GM18909 (cell line): ENCODE measurements around the gene RAB8B.
A peak's percentile ranks its signal among the peaks of the same experiment; 100 is the strongest.

ENCODE experiments used
- ATAC-seq: cut with Tn5 transposase; IDR thresholded peaks from one replicate; pipeline ENCODE4 v1.9.1; 2021; ENCODE audit warnings: mild to moderate bottlenecking; ENCODE audit not compliant: unreplicated experiment, poor library complexity

RAB8B gene

DNA sequence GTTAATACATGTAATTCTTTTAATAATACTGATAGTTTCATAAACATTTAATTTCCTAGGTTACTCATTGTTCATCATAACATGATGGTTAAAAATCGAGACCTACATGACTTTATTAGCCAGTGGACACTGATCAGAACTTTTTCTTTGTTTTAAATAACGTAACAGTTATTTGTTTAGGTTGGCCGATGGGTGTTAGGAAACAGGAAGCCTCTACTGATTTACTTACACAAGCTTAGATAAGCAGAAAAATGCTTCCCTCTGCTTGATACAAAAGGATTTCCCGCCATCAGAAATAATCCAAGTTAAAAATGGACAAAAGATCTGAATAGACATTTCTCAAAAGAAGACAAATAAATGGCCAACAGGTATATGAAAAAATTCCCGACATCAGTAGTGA, 71.4 kb downstream of the RAB8B start:
- no peak for ATAC-seq

DNA sequence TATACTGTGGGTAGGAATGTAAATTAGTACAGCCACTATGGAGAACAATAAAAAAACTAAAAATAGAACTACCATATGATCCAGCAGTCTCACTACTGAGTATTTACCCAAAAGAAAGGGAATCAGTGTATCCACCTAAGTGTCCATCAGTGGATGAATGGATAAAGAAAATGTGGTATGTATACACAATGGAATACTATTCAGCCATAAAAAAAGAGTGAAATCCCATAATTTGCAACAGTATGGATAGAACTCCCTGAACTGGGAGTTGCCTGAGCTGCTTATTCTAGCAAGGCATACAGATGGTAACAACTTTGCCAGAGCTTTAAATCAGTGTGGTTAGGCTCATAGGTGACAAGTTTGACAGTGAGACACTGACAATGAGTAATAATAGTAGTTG, 71.9 kb downstream of the RAB8B start:
- ATAC-seq, result no peak

DNA sequence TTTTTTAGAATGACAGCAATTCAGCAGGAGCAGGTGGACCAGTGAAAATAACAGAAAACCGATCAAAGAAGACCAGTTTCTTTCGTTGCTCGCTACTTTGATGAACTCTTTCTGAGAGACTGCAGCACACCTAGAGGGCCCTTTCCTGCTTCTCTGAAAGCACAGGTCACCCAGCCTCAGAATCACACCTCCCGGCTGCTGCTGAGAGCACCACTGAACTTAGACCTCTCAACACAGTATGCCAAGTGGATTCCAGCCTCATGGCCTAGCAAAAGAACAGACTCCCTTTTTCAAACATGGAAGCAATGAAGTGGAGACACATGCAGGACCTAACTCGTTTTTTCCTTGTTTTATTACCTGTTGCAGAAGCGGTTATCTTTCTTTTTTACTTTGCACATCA, 74.1 kb downstream of the RAB8B start:
- ATAC-seq, result no peak

DNA sequence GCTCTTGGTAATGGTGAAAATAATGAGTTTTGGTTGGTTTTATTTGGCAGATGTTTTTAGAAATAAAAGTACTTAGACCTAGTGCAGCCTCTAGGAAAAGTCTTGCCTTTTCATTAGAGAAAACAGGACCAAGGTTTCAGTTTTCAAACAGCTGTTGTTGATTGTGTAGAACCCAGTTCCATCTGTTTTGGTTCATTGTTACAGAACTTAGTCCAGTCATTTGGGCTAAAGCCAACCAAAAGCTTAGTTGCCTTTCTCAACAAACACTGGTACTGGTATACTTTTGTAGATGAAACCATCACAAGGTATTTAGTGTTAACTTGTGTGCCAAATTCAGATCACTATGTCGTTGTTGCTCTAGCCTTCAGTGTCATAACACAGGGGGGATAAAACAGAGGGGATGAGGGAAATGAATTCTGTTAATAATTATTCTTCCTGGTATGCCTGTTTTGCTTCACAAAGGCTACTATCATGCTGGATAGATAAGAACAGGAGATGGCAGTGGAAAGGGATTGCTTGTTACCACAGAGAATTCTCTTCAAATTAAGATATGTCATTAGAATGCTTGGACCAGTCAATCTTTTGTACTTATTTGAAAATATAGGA, 75.4 kb downstream of the RAB8B start:
- ATAC-seq, result no peak

DNA sequence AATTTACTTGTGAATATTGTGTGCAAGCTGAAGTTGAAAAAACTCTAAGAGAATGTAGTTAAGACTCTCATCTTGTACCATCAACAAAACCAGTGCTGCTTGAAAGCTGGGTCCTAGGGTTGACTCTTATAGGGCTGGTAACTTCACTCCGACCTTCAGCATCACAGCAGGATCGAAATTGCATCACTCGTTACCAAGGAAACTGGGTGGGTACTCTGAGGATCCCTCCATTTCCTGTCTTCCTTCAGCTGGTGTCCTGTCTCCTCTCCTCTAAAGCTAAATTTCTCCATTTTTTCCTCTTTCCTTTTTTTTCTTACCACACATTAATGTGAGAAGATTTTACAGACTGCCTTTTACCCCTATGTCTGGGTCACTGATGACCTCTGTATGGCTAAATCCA, 85.0 kb downstream of the RAB8B start:
- ATAC-seq, result no peak

DNA sequence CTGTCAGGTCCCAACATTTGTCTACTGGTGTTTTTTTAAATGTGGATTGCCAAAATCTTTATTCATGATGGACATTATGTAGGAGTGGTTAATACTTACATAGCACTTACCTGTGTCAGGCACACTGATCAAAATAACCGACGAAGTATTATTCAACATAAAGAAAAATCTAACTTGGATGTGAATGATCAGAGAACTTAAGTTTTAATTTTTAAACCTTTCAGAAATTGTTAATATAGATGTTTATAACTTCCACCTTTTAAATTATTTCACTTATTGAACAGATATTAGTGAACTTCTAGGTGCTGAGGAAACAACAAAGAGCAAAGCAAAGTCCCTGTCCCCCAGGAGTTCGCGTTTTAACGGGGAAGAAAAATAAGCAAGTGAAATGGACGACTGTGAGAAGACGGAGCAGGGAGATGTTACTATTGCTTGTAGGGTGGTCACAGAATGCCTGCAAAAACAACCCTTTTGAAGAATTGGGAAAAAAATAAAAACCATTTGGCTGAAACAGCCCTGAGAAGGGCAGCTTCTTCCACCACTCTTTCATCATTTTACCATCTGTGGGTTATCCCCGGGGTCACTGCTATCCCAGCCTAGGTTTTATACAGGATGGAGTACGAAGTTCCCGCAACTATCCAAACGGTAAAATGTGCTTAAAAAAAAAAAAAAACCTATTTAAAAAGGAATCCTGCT, 87.1 kb downstream of the RAB8B start:
- no peak for ATAC-seq

DNA sequence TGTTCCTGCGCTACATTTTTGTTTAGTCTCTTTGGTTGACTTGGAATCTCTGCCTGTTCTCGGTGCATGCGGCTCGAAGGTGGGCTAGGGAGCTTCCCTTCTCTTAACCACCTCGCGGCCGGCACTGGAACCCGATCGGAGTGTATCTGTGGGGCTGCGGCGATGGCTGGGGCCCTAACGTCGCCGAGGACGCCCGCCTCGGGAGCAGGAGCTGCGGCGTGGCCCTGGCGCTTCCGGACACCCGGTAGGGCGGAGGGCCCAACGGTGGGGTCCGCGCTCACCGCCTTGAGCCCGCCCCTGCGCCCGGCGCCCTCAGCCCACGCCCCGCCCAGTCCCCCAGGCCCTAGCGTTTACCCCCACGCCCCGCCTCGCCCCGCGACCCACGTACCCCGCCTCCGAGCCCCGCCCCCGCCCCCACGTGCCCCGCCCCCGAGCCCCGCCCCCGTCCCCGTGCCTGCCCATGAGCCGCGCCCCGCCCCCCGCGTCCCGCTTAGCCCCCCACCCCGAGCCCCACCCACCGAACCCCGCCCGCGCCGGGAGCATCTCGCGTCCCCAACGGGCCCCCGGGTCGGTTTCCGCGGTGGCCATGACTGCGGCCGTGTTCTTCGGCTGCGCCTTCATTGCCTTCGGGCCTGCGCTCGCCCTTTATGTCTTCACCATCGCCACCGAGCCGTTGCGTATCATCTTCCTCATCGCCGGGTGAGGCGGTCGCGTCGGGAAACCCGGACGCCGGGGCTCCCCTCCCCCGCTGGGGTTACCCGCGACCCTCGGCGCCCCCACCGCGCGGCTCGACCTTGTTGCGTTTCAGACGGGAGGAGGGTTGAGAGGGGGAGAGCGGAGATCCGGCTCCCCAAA, 87.9 kb downstream of the RAB8B start, which contains the start of gene APH1B:
APH1B (plus strand) TSS at position 568 of the 855 bp plus-strand sequence; CDS start at position 587, 19 bp downstream.
- peak; percentile 72 for ATAC-seq

DNA sequence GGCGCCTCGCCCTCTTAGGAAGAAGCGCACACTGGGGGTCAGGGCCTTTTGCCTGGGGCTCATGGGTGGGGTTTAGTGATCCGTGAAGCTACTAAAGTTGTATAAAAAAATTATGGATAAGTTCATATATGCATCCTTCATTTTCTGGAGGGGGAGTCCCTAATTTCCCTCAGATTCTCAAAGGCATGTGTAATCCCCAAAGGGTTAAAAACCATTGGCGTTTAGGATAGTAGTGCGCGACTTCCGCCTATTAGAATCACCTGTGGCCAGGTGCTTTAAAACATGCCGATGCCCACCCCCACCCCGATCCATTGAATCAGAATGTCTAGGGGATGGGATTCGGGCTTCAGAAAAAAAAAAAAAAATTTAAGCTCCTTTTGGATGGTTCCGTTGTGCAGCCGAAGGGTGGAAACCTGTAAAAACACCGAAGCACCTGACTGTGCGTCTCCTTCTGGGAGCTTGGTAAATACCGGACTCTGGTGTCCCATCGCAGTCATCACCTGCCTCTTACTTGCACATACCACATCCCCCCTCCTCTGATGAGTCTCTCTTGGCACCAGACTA, 88.6 kb downstream of the RAB8B start:
- no peak for ATAC-seq

DNA sequence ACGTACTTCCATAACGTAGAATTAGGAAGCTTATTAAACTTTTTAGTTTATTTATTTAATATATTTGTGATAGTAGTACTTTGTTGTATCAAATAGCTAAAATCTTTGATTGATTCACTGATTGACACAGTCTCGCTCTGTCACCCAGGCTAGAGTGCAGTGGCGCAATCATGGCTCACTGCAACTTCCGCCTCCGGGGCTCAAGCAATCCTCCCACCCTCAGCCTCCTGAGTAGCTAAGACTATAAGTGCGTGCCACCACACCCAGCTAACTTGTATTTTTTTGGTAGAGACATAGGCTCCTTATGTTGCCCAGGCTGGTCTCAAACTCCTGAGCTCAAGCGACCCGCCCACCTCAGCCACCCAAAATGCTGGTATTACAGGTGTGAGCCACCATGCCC, 93.7 kb downstream of the RAB8B start:
- no peak for ATAC-seq

DNA sequence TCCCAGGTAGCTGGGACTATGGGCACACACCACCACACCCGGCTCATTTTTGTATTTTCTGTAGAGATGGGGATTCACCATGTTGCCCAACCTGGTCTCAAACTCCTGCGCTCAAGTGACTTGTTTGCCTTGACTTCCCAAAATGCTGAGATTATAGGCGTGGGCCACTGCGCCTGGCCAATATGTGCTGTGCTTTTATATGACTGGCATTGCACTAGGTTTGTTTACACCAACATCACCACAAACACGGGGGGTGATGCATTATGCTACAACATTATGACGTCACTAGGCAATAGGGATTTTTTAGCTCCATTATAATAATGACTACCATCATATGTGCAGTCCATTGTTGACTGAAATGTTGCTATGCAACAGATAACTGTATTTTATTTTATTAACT, 94.9 kb downstream of the RAB8B start:
- ATAC-seq, result no peak

DNA sequence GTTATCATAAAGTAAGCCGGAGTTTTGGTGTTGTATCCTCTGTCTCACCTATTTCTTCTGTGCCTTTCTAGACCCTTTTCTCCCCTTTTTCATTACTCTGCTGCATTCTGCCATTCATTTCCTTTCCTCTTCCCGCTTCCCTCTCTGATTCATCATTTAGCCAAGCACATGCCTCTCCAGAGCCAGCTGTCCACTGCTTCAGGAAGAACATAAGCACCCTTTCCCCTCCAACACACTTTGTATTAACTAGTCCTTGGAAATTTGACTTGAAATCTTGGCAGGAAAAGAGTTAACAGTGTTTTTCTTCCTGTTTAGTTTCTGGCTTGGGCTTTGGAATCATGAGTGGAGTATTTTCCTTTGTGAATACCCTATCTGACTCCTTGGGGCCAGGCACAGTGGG, 97.7 kb downstream of the RAB8B start:
- ATAC-seq, result no peak

DNA sequence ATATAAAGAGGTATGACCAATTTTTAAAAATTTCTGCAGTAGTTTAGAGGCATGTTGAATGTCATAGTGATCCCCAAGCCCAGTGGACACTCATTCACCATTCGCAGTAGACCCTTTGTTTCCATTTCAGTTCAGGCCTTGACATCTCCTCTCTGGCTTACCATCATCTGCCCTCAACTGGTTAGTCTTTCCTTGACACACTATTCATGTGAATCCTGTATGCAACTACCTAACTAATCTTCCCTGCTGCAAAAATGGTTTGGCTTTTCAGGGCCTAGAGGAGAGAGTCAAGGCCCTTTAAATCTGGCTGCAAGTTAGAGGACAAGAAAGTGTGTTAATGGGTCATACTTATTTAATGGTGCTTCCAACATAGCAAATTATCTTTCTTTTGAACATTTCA, 98.9 kb downstream of the RAB8B start:
- ATAC-seq, result no peak

DNA sequence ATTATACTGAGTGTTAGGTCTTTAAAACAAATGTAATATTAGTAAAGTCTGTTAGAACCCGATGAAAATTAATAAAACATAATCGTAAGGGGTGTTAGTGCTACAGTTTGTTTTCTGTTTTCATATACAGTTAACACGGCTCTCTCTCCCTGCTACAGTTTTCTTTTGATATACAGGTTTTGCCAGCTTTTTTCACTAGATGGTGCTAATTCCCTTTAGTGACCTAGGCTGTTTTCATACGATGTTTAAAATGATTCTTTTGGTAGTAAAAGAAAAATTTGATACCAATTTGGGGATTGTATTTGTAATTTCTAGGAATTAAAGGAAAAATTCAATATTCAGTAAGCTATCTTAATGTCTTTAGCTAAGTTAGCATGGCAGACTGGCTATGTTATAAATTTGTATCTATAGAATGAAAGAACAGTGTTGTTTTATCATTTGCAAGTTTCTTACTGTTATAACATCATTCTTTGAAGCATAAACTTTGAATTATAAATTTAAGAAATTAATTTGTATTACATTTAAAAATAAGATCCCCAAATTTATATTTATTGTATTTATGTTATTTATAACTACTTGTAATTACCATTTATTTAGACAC, 99.5 kb downstream of the RAB8B start:
- ATAC-seq, result no peak

DNA sequence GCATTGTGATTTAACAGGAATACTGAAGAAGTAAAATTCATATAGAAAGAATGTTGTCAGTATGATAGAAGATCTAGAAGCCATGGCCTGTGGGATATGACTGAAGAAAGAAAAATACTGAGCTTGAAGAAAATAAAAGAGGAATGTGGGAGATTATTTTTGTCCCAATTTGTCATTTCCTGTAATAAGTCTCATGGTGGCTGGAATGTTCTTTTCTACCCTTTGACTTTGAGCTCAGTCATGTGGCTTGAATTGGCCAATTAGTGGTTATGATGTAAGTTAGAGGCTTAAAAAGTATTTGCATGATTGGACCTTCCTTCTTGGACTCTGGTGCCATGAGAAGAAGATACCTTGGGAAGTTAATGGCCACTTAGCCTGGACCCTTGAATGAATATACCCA, 102.1 kb downstream of the RAB8B start:
- no peak for ATAC-seq

DNA sequence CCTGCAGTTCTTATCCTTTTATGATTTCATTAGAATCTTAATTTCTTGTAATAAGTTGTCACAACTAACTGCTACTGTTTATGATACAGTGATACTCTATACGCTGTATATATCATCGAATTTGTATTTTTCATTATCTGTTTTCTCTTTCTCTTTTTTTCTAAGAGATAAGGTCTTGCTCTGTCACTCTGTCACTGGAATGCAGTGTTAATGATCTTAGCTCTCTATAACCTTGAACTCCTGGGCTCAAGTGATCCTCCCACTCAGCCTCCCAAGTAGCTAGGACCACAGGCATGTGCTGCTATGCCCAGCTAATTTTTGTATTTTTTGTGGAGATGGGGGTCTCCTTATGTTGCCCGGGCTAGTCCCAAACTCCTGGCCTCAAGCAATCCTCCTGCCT, 102.8 kb downstream of the RAB8B start:
- ATAC-seq, result no peak

DNA sequence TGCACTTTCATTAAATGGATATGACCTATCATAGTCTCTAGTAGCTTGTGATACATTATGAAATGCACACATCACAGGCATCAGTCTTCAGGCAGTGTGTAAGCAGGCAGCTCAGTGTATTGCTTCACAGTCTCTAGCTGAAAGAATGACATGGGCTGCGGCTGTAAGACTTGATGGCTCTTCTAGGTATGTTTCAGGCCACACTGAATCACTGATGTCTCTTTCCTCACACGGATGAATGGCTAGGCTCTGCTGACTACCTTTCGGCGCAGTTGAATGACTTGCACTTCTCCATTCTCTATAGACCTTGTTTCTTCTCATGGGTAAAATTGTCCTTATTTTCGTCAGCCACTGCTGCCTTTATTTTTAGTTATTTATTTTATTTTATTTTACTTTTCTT, 103.4 kb downstream of the RAB8B start:
- ATAC-seq, result no peak

DNA sequence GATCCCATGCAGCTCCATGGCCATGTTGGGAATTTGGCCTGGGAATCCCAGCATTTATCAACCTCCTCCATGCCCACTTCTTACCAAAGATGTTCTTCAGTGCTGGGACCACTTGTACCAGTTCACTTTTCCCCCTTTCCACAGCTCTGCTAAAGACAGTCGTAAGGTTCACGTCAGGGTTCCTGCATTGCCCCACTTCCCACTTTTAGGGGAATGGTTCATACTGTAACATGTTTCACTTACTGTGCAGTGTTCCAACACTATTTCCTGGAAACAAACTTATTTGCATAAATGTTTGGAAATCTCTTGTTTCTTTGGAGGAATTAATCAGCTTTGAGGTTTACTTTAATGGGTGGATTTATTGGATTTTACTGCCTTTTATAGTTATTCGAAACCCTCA, 105.0 kb downstream of the RAB8B start:
- no peak for ATAC-seq

DNA sequence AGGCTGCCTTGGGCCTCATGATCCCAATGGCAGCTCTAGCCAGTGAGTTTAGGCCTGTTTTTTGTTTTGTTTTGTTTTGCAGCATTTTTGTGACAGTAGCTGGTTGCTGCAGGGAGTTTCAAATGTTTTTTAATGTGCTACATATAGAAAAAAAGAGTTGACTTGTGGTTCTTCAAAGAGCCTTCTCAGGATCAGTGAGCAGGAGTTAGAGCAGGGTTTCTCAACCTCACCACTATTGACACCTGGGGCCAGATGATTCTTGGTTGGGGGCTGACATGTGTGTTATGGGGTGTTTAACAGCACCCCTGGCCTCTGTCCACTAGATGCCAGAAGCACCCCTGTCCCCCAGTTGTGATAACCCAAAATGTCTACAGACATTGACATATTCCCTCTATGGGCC, 105.9 kb downstream of the RAB8B start:
- no peak for ATAC-seq

DNA sequence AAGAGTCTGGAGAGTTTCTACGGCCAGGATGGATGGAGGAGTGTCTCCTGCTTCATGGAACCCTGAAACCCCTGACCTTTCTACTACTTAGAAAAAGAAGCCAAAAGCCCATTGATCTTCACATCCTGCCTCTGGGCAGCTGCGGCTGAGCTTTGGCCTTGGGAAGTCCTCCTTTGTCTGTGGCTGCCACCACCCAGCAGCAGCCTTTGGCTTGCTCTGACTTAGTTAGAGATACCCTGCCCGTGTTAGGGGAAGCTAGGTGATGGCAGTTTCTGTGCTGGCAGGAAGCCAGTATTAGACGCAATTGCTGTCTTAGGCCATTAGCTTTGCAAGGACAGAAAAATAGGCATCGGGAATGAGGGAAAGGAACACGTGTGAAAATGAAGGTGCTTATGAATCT, 106.8 kb downstream of the RAB8B start:
- no peak for ATAC-seq

DNA sequence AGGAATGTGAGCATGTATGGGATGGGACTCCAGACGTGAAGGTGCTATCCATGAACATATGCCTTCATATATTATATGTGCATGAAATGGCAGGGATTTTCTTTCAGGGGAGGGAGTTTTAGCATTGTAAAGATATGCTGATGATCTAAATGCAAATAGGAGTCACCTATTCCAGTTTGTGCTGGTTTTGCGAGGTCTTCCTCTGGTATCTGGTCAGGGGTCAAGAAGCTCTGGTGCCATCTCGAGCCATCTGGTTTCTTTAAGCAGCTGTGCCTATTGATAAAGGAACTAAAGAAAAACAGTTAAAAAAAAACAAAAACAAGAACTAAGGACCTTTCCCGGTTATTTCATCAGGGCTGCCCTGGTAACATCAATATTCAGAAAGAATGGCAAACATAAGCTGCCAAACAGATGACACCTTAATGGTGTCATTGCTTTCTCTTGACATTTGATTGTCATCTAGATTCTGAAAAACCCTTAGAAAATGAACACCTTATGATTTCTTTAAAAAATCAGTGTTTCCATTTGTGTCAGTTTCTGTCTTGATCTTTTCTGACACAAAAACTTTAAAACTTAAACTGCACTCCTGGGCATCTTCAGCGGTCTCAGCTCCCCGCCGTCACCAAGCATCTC, 110.7 kb downstream of the RAB8B start:
- no peak for ATAC-seq
